Small intestine (tissue), 7 donors: ENCODE results near the gene MMP20. TPM values are rescaled to one million over a fixed set of nuclear protein-coding genes. Genes with fewer than 3 reads are reported as not detected.

Source experiments
- DNase-seq, 2 donors: peaks; one replicate each; pipeline versions ENCODE4 v3.0.0 to v3.0.0-alpha.2; 2013
- FAIRE-seq: peaks from 2 replicates; lab custom pipeline; 2012; peaks lifted over from hg19 to GRCh38; lab: Jason Lieb, UNC
- H3K27ac ChIP-seq, 3 donors: one replicate each; pipeline ENCODE4 v1.5.1; 2013; ENCODE audit warnings: low read length in 2 of 3, mild to moderate bottlenecking in 2 of 3, control low read depth in 1 of 3, inconsistent platforms in 1 of 3, low read depth in 1 of 3, moderate library complexity in 1 of 3
- H3K27me3 ChIP-seq, 3 donors: one replicate each; pipeline ENCODE4 v1.6.1; 2013; ENCODE audit warnings: low read length in 3 of 3, inconsistent platforms in 1 of 3; ENCODE audit not compliant: control insufficient read depth in 3 of 3, insufficient read depth in 3 of 3
- H3K36me3 ChIP-seq, 3 donors: one replicate each; pipeline ENCODE4 v1.6.1; 2013; ENCODE audit warnings: low read length in 3 of 3, inconsistent platforms in 1 of 3, low read depth in 1 of 3, mild to moderate bottlenecking in 1 of 3, moderate library complexity in 1 of 3; ENCODE audit not compliant: control insufficient read depth in 3 of 3, insufficient read depth in 2 of 3
- H3K4me1 ChIP-seq, 3 donors: one replicate each; pipeline ENCODE4 v1.6.1; 2013; ENCODE audit warnings: low read length in 2 of 3, inconsistent platforms in 1 of 3, low read depth in 1 of 3, mild to moderate bottlenecking in 1 of 3, moderate library complexity in 1 of 3; ENCODE audit not compliant: control insufficient read depth in 3 of 3, insufficient read depth in 2 of 3
- H3K4me3 ChIP-seq, 3 donors: one replicate each; pipeline ENCODE4 v1.5.1; 2013; ENCODE audit warnings: low read length in 3 of 3, control low read depth in 1 of 3, inconsistent platforms in 1 of 3, low read depth in 1 of 3, mild to moderate bottlenecking in 1 of 3, moderate library complexity in 1 of 3
- H3K9me3 ChIP-seq, 2 donors: one replicate each; pipeline ENCODE4 v1.6.1; 2013; ENCODE audit warnings: low read depth in 1 of 2, low read length in 1 of 2; ENCODE audit not compliant: control insufficient read depth in 2 of 2, insufficient read depth in 1 of 2
- WGBS, 3 donors: extraction: QIAGEN DNeasy Blood & Tissue Kit; methylation state at CpG; one replicate each; pipeline ENCODE4 v1.1.7; 2013; 5-methylcytosine and 5-hydroxymethylcytosine counted together
- polyA plus RNA-seq, 4 donors: library from polyadenylated mRNA; stranded (reverse) in 3 of 4; unstranded in 1 of 4; fragments of 200-250 nt in 3 of 4; fragments of 120-200 nt in 1 of 4; gene quantifications; one replicate each; pipeline versions ENCODE4 v1.2.1 to v1.2.3, GENCODE V29; 2013
- donor health status: healthy with polysubstance abuse.
- donor health status: control.
- donor health status: control.
- donor health status: Bipolar disorder and iron deficiency.
- donor health status: healthy.

The MMP20 gene
- polyA plus RNA-seq, 4 donors = 0.03 TPM; not detected in 3

- H3K36me3 ChIP-seq = no peaks in the 10 kb centered on the region
- H3K27me3 ChIP-seq = peaks cover 0 to 7% (median 2%) of the 10 kb centered on the region in 3 donors
- peaks cover 0 to 5% of the 10 kb centered on the region in 2 donors for H3K9me3 ChIP-seq
- no peak overlapping the region for H3K4me3 ChIP-seq
- FAIRE-seq = no peak
- WGBS, 3 donors = 81 to 82% (median 82%) methylated on average over 3 of the region's 3 CpGs
- H3K27ac ChIP-seq = no peak overlapping the region
- peaks cover 0 to 3% (median 0%) of the 10 kb centered on the region in 3 donors for H3K4me1 ChIP-seq
- no peak for DNase-seq
These were observed 70.0 kb downstream of the MMP20 start for GRCh38 chr11:102555091-102555490.

- FAIRE-seq (no peak), DNase-seq (no peak)
- Histone ChIP-seq H3K4me3 (no peak overlapping the region), H3K36me3 (no peaks in the 10 kb centered on the region), H3K27me3 (peaks cover 0 to 7% (median 2%) of the 10 kb centered on the region in 3 donors), H3K27ac (no peak overlapping the region), H3K4me1 (no peaks in the 10 kb centered on the region), H3K9me3 (peaks cover 0 to 5% of the 10 kb centered on the region in 2 donors)
- WGBS, 3 donors = 82 to 88% (median 85%) methylated on average over 5 of the region's 5 CpGs
These were observed 71.3 kb downstream of the MMP20 start for GRCh38 chr11:102553835-102554282.

GRCh38 chr11:102552447-102553194 is 72.5 kb downstream of the MMP20 start:
- no peak overlapping the region for H3K4me3 ChIP-seq
- H3K27ac ChIP-seq = no peak overlapping the region
- H3K4me1 ChIP-seq = no peaks in the 10 kb centered on the region
- H3K36me3 ChIP-seq = no peaks in the 10 kb centered on the region
- H3K27me3 ChIP-seq = peaks cover 0 to 2% (median 0%) of the 10 kb centered on the region in 3 donors
- FAIRE-seq (no peak), DNase-seq (peak; percentile 14 to 26)
- no peaks in the 10 kb centered on the region for H3K9me3 ChIP-seq
- WGBS, 3 donors = 33 to 63% (median 57%) methylated on average over 8 of the region's 8 CpGs

- FAIRE-seq (no peak), DNase-seq (no peak)
- 71 to 86% (median 83%) methylated on average over 2 of the region's 2 CpGs for WGBS, 3 donors
- H3K27ac ChIP-seq = no peak overlapping the region
- H3K9me3 ChIP-seq = no peaks in the 10 kb centered on the region
- peaks cover 0 to 2% (median 0%) of the 10 kb centered on the region in 3 donors for H3K27me3 ChIP-seq
- H3K36me3 ChIP-seq = no peaks in the 10 kb centered on the region
- H3K4me3 ChIP-seq = no peak overlapping the region
- no peaks in the 10 kb centered on the region for H3K4me1 ChIP-seq
These were observed 73.1 kb downstream of the MMP20 start for GRCh38 chr11:102552020-102552419.

GRCh38 chr11:102551169-102551781 is 73.9 kb downstream of the MMP20 start:
- WGBS, 3 donors = 77 to 84% (median 81%) methylated on average over 6 of the region's 6 CpGs
- H3K36me3 ChIP-seq = no peaks in the 10 kb centered on the region
- H3K9me3 ChIP-seq = no peaks in the 10 kb centered on the region
- no peak overlapping the region for H3K4me3 ChIP-seq
- no peaks in the 10 kb centered on the region for H3K4me1 ChIP-seq
- H3K27ac ChIP-seq = no peak overlapping the region
- DNase-seq (no peak), FAIRE-seq (no peak)
- no peaks in the 10 kb centered on the region for H3K27me3 ChIP-seq

DNA sequence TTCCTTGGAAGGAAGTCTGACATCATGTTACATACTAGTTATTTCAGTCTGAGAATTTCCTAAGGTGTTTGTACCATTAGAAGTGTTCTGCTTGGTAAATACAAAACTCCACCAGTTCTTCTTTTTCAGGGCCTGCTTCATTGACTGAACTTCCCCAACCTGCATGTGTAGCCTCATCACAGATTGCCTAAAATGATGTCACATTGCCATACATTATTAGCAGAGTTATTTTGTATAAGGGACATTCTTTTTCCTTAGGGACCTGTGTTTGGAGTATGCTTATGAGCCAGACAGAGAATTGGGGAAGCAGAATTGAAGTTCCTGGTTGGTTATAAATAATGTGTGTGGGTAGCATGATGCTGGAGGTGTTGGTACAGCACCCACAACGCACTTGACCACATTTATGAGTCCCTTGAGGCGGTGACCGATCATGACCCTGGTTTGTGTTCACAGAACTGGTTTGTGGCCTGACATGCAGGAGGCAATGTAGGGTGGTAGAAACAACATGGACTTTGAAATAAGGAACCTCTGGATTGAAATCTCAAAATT is 78.1 kb downstream of the MMP20 start:
- no peaks in the 10 kb centered on the region for H3K4me1 ChIP-seq
- DNase-seq = no peak
- FAIRE-seq = no peak
- no peaks in the 10 kb centered on the region for H3K9me3 ChIP-seq
- no peaks in the 10 kb centered on the region for H3K36me3 ChIP-seq
- H3K27me3 ChIP-seq = no peaks in the 10 kb centered on the region
- no peak overlapping the region for H3K4me3 ChIP-seq
- 76 to 81% (median 80%) methylated on average over 3 of the region's 3 CpGs for WGBS, 3 donors
- H3K27ac ChIP-seq = no peak overlapping the region

- DNase-seq (no peak), FAIRE-seq (no peak)
- Histone ChIP-seq H3K27ac (no peak overlapping the region), H3K36me3 (no peaks in the 10 kb centered on the region), H3K27me3 (no peaks in the 10 kb centered on the region), H3K4me1 (no peaks in the 10 kb centered on the region), H3K4me3 (no peak overlapping the region), H3K9me3 (no peaks in the 10 kb centered on the region)
- WGBS, 3 donors = 73 to 81% (median 78%) methylated on average over 4 of the region's 4 CpGs
These were observed 78.7 kb downstream of the MMP20 start for GRCh38 chr11:102546427-102546826.

GRCh38 chr11:102545701-102546100 is 79.4 kb downstream of the MMP20 start:
- Histone ChIP-seq H3K27me3 (no peaks in the 10 kb centered on the region), H3K4me1 (no peaks in the 10 kb centered on the region), H3K4me3 (no peak overlapping the region), H3K9me3 (no peaks in the 10 kb centered on the region), H3K36me3 (no peaks in the 10 kb centered on the region), H3K27ac (no peak overlapping the region)
- 61 to 77% (median 69%) methylated on average over 4 of the region's 4 CpGs for WGBS, 3 donors
- FAIRE-seq (no peak), DNase-seq (no peak)
